Liver (tissue), 9 donors: Measurements from ENCODE around the gene CDCA8. TPM values are rescaled to one million over a fixed set of nuclear protein-coding genes. Genes with fewer than 3 reads are reported as not detected.

ENCODE experiments used
- DNase-seq: peaks from one replicate; pipeline ENCODE4 v3.0.0-alpha.2; 2017; ENCODE audit warnings: low spot score
- H3K27ac ChIP-seq, 2 donors: one replicate each; pipeline ENCODE4 v1.7.0; 2013; ENCODE audit warnings: inconsistent platforms in 2 of 2, low read length in 2 of 2, control low read depth in 1 of 2, low read depth in 1 of 2, mild to moderate bottlenecking in 1 of 2
- H3K27me3 ChIP-seq, 4 donors: one replicate each; pipeline versions ENCODE4 v1.6.1 to v1.7.0; 2013; ENCODE audit warnings: low read length in 3 of 4, inconsistent platforms in 1 of 4, mild to moderate bottlenecking in 1 of 4, moderate library complexity in 1 of 4; ENCODE audit not compliant: control insufficient read depth in 4 of 4, insufficient read depth in 4 of 4
- H3K36me3 ChIP-seq, 4 donors: one replicate each; pipeline versions ENCODE4 v1.6.1 to v1.7.0; 2013; ENCODE audit warnings: low read length in 3 of 4, mild to moderate bottlenecking in 3 of 4, low read depth in 1 of 4, moderate library complexity in 1 of 4; ENCODE audit not compliant: control insufficient read depth in 4 of 4, insufficient read depth in 3 of 4
- H3K4me1 ChIP-seq, 4 donors: one replicate each; pipeline versions ENCODE4 v1.6.1 to v1.7.0; 2013; ENCODE audit warnings: low read length in 3 of 4, mild to moderate bottlenecking in 3 of 4, moderate library complexity in 1 of 4; ENCODE audit not compliant: control insufficient read depth in 4 of 4, insufficient read depth in 4 of 4
- H3K4me3 ChIP-seq, 3 donors: one replicate each; pipeline versions ENCODE4 v1.6.1 to v1.7.0; 2013; ENCODE audit warnings: low read length in 3 of 3, control low read depth in 1 of 3, low read depth in 1 of 3, mild to moderate bottlenecking in 1 of 3
- H3K9ac ChIP-seq, 2 donors: one replicate each; pipeline ENCODE4 v1.7.0; 2013; ENCODE audit warnings: low read length in 2 of 2, mild to moderate bottlenecking in 2 of 2, moderate library complexity in 2 of 2, control low read depth in 1 of 2, low read depth in 1 of 2
- H3K9me3 ChIP-seq, 4 donors: one replicate each; pipeline versions ENCODE4 v1.6.1 to v1.7.0; 2013; ENCODE audit warnings: low read length in 3 of 4; ENCODE audit not compliant: control insufficient read depth in 4 of 4
- CTCF ChIP-seq: fragments of 150-350 bp; IDR thresholded peaks from 2 replicates; pipeline ENCODE4 v1.5.1; 2017; ENCODE audit warnings: improper control_type of control experiment, low read depth, low read length; ENCODE audit not compliant: missing input control
- EGR1 ChIP-seq, 2 donors: IDR thresholded peaks; 2 replicates each; pipeline ENCODE4 v1.6.1; 2016 to 2018; ENCODE audit warnings: antibody characterized with exemption in 2 of 2, low read depth in 2 of 2
- FOXA2 ChIP-seq: IDR thresholded peaks from 2 replicates; pipeline ENCODE4 v1.6.1; 2016; ENCODE audit warnings: antibody characterized with exemption
- GABPA ChIP-seq, 2 donors: IDR thresholded peaks in 1 of 2; conservative IDR thresholded peaks in 1 of 2; 2 replicates each; pipeline ENCODE4 v1.6.1; 2016; ENCODE audit warnings: antibody characterized with exemption in 2 of 2, mild to moderate bottlenecking in 1 of 2, moderate library complexity in 1 of 2
- JUND ChIP-seq, 2 donors: IDR thresholded peaks; 2 replicates each; pipeline ENCODE4 v1.6.1; 2016; ENCODE audit warnings: antibody characterized with exemption in 2 of 2
- NR2F2 ChIP-seq: IDR thresholded peaks from 2 replicates; pipeline ENCODE4 v1.6.1; 2016; ENCODE audit warnings: antibody characterized with exemption
- RAD21 ChIP-seq, 2 donors: IDR thresholded peaks; 2 replicates each; pipeline ENCODE4 v1.6.1; 2016; ENCODE audit warnings: antibody characterized with exemption in 2 of 2, mild to moderate bottlenecking in 2 of 2
- REST ChIP-seq: IDR thresholded peaks from 2 replicates; pipeline ENCODE4 v1.6.1; 2016; ENCODE audit warnings: antibody characterized with exemption, mild to moderate bottlenecking
- SP1 ChIP-seq: IDR thresholded peaks from 2 replicates; pipeline ENCODE4 v1.6.1; 2018; ENCODE audit warnings: antibody characterized with exemption, mild to moderate bottlenecking
- YY1 ChIP-seq: IDR thresholded peaks from 2 replicates; pipeline ENCODE4 v1.6.1; 2016; ENCODE audit warnings: antibody characterized with exemption, mild to moderate bottlenecking
- ZBTB33 ChIP-seq: IDR thresholded peaks from 2 replicates; pipeline ENCODE4 v1.6.1; 2016; ENCODE audit warnings: antibody characterized with exemption
- WGBS: extraction: QIAGEN DNeasy Blood & Tissue Kit; methylation state at CpG from one replicate; pipeline ENCODE4 v1.1.7; 2013; 5-methylcytosine and 5-hydroxymethylcytosine counted together
- polyA plus RNA-seq, 2 donors: library from polyadenylated mRNA; stranded (reverse) in 1 of 2; unstranded in 1 of 2; fragments of 200-250 nt in 1 of 2; fragments of >200 nt in 1 of 2; fragmentation: Nextera tagmentation in 1 of 2; extraction: Ambion mirVana in 1 of 2; gene quantifications; one replicate each; pipeline versions ENCODE4 v1.2.1 to v1.2.3, GENCODE V29; 2013 to 2015
- total RNA-seq, 2 donors: library from RNA; depleted of rRNA; stranded (reverse); fragments of >200 nt; gene quantifications; one replicate each; pipeline ENCODE4 v1.2.3, GENCODE V29; 2014
- TF ChIP-seq, protein P1 (sequence below): IDR thresholded peaks from 2 replicates; pipeline ENCODE4 v1.6.1; 2016; ENCODE audit warnings: antibody characterized with exemption
- donor health status: healthy.
- donor health status: healthy.
- donor health status: healthy.
- donor health status: healthy.
- donor health status: healthy.

The CDCA8 gene
- total and polyA plus RNA-seq, 4 donors, result 0.25 to 16.5 (median 1.4) TPM

DNA sequence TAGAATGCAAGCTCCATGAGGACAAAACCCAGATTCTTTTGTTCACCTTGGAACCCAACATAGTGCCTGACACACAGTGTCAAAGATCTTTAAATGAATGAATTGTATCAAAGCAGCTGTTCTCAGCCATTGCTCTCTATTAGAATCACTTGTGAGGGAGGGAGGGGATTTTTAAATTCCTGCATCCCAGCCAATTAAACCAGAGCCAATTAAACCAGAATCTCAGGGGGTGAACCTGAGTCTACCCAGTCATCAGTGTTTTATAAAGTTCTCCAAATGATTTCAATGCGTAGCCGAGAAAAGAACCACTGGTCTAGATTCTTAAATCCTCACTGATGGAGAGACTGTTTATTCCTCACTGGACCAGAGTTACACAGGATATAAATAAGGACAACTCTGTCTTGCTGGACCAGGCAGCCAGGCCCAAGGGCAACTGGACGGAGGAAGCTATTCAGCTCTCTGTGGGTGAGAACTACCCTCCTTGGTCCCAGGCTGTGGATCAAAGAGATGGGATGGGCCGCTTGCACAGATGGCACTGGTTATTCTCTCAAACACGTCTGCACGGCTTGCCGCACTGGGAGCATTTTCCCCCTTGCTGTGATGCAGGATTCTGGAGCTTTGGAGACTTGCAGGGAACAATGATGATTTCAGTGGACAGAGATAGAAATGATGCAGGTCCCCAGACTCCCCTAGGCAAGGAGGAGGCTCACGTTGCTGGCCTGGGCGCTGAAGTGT, 20.0 kb upstream of the CDCA8 start:
- Histone ChIP-seq H3K27ac (no peak overlapping the region), H3K36me3 (no peaks in the 10 kb centered on the region), H3K9ac (no peak overlapping the region), H3K27me3 (peaks cover 0 to 5% (median 0%) of the 10 kb centered on the region in 4 donors), H3K4me1 (no peaks in the 10 kb centered on the region), H3K4me3 (no peak overlapping the region), H3K9me3 (no peaks in the 10 kb centered on the region)
- no peak for DNase-seq
- TF ChIP-seq FOXA2, result no peak
- no peak for TF ChIP-seq GABPA (IDR thresholded peaks at IDR 0.05 in 1 of 2, conservative IDR thresholded peaks at IDR 0.05 in 1 of 2)
- TF ChIP-seq NR2F2, result no peak
- TF ChIP-seq ZBTB33, result no peak
- no peak for TF ChIP-seq JUND (IDR thresholded peaks at IDR 0.05)
- no peak for TF ChIP-seq SP1
- TF ChIP-seq EGR1 (IDR thresholded peaks at IDR 0.05; ENCODE audit: low read depth in 2 of 2), result no peak
- no peak for TF ChIP-seq YY1
- TF ChIP-seq, protein P1, sequence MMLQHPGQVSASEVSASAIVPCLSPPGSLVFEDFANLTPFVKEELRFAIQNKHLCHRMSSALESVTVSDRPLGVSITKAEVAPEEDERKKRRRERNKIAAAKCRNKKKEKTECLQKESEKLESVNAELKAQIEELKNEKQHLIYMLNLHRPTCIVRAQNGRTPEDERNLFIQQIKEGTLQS, result no peak
- TF ChIP-seq RAD21 (IDR thresholded peaks at IDR 0.05), result no peak
- TF ChIP-seq CTCF, result no peak
- TF ChIP-seq REST, result no peak
- 67% methylated on average over 9 of the region's 9 CpGs for whole genome bisulfite sequencing

GRCh38 chr1:37673920-37674319, 18.4 kb upstream of the CDCA8 start:
- H3K9ac ChIP-seq, result no peak overlapping the region
- H3K4me3 ChIP-seq, result no peak overlapping the region
- no peaks in the 10 kb centered on the region for H3K9me3 ChIP-seq
- WGBS, result 56% methylated on average over 10 of the region's 10 CpGs
- no peaks in the 10 kb centered on the region for H3K36me3 ChIP-seq
- H3K4me1 ChIP-seq, result no peaks in the 10 kb centered on the region
- peaks cover 0 to 3% (median 0%) of the 10 kb centered on the region in 4 donors for H3K27me3 ChIP-seq
- H3K27ac ChIP-seq, result no peak overlapping the region
- TF ChIP-seq GABPA (IDR thresholded peaks at IDR 0.05 in 1 of 2, conservative IDR thresholded peaks at IDR 0.05 in 1 of 2) (no peak), CTCF (no peak), REST (no peak)
- no peak for DNase-seq
